Testis (tissue), 3 donors: ENCODE measurements around the gene STAT3. TPM values are rescaled to one million over a fixed set of nuclear protein-coding genes. Genes with fewer than 3 reads are reported as not detected.
A peak's percentile ranks its signal among the peaks of the same experiment; 100 is the strongest.

Experiments
- DNase-seq: peaks from one replicate; pipeline ENCODE4 v3.0.0-alpha.2; 2019
- H3K27ac ChIP-seq, 2 donors: fragments of 200-600 bp; sonication (generic); one replicate each; pipeline ENCODE4 v1.5.1; 2019
- H3K27me3 ChIP-seq: fragments of 200-600 bp; sonication (generic); one replicate; pipeline ENCODE4 v1.5.1; 2019
- H3K36me3 ChIP-seq: fragments of 200-600 bp; sonication (generic); one replicate; pipeline ENCODE4 v1.5.1; 2017; ENCODE audit warnings: low read depth; ENCODE audit errors: missing control alignments
- H3K4me1 ChIP-seq: fragments of 200-600 bp; sonication (generic); one replicate; pipeline ENCODE4 v1.5.1; 2019
- H3K4me3 ChIP-seq, 2 donors: fragments of 200-600 bp; sonication (generic); one replicate each; pipeline ENCODE4 v1.5.1; 2017 to 2019
- H3K9me3 ChIP-seq: fragments of 200-600 bp; sonication (generic); one replicate; pipeline ENCODE4 v1.5.1; 2017
- POLR2A ChIP-seq: fragments of 450-650 bp; IDR thresholded peaks from one replicate; pipeline ENCODE4 v1.6.1; 2017; ENCODE audit warnings: antibody characterized with exemption, mild to moderate bottlenecking, moderate library complexity
- WGBS, 2 donors: methylation state at CpG; one replicate each; pipeline ENCODE4 v1.1.5; 2018; 5-methylcytosine and 5-hydroxymethylcytosine counted together
- intact Hi-C: fragments of 100-400 bp; cut with DNase I; formaldehyde crosslinking; loops from one replicate; pipeline ENCODE4 v1.15.1; 2023; ENCODE audit warnings: low total_unique reads
- polyA plus RNA-seq: library from polyadenylated mRNA; stranded (reverse); fragments of 350-450 nt; fragmentation: Illumina TruSeq; extraction: RNeasy Lipid Tissue Mini Kit (QIAGEN cat#74804); gene quantifications from one replicate; pipeline ENCODE4 v1.2.3, GENCODE V29; 2014; ENCODE audit warnings: low read depth, low replicate concordance; ENCODE audit not compliant: insufficient read depth
- total RNA-seq, 2 donors: library from RNA; depleted of rRNA; stranded (reverse); fragments of >200 nt; gene quantifications; one replicate each; pipeline ENCODE4 v1.2.3, GENCODE V29; 2016
- TF ChIP-seq, protein P1 (sequence below), 3 experiments: fragments of 450-650 bp in 2 of 3; fragments of 200-600 bp in 1 of 3; sonication (generic) in 1 of 3; IDR thresholded peaks; one replicate each; pipeline ENCODE4 v1.5.1; 2016 to 2019; ENCODE audit warnings: antibody characterized with exemption in 3 of 3, mild to moderate bottlenecking in 2 of 3, moderate library complexity in 1 of 3

STAT3 gene
- total and polyA plus RNA-seq, 3 donors from 2014 or later = 69.5 to 117 (median 107) TPM

DNA sequence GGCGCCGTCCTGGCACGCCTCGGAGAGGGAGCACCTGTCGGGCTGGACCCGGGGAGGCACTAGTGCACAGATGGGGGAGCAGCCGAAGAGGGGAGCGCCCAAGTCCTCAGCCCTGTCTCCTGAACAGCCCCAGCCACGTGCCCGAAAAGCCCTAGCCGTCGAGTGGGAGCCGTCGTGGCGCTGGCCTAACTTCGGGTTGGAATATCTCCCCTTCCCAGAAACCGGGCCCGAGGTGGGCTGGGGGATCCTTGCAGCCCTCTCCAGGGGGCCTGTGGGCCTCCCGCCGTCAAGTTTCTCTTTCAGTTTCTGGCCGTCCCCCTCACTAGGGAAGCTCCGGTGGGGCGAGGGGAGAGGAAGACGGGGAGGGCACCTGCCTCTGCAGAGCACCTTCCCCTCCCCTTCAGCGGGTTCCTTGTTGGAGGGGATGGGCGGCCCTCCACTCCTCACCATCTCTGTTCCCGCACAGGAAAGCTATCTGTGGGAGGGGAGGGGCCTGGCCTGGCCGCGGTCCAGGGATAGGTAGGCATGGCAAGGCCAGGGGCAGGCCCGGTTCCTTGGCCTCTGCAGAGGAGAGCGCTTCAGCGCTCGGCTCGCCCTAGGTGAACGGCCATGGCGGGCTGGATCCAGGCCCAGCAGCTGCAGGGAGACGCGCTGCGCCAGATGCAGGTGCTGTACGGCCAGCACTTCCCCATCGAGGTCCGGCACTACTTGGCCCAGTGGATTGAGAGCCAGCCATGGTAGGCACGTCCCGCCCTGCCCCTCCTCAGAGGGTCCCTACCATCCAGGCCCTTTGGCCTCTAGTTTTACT lies 99.2 kb downstream of the STAT3 start:
- H3K36me3 ChIP-seq = no peaks in the 10 kb centered on the region
- 15 to 29% methylated on average over 8 to 39 of the region's 44 CpGs for WGBS, 2 donors
- intact Hi-C loops = no loop called here
- H3K9me3 ChIP-seq = no peaks in the 10 kb centered on the region
- H3K27me3 ChIP-seq = no peaks in the 10 kb centered on the region
- peak overlapping the region; percentile 65 to 69 for H3K4me3 ChIP-seq
- H3K4me1 ChIP-seq = peaks cover 19% of the 10 kb centered on the region
- DNase-seq = peak; percentile 52
- peak overlapping the region; percentile 77 to 91 for H3K27ac ChIP-seq
- no peak for TF ChIP-seq POLR2A
- TF ChIP-seq, protein P1, sequence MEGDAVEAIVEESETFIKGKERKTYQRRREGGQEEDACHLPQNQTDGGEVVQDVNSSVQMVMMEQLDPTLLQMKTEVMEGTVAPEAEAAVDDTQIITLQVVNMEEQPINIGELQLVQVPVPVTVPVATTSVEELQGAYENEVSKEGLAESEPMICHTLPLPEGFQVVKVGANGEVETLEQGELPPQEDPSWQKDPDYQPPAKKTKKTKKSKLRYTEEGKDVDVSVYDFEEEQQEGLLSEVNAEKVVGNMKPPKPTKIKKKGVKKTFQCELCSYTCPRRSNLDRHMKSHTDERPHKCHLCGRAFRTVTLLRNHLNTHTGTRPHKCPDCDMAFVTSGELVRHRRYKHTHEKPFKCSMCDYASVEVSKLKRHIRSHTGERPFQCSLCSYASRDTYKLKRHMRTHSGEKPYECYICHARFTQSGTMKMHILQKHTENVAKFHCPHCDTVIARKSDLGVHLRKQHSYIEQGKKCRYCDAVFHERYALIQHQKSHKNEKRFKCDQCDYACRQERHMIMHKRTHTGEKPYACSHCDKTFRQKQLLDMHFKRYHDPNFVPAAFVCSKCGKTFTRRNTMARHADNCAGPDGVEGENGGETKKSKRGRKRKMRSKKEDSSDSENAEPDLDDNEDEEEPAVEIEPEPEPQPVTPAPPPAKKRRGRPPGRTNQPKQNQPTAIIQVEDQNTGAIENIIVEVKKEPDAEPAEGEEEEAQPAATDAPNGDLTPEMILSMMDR (IDR thresholded peaks at IDR 0.05) = no peak

DNA sequence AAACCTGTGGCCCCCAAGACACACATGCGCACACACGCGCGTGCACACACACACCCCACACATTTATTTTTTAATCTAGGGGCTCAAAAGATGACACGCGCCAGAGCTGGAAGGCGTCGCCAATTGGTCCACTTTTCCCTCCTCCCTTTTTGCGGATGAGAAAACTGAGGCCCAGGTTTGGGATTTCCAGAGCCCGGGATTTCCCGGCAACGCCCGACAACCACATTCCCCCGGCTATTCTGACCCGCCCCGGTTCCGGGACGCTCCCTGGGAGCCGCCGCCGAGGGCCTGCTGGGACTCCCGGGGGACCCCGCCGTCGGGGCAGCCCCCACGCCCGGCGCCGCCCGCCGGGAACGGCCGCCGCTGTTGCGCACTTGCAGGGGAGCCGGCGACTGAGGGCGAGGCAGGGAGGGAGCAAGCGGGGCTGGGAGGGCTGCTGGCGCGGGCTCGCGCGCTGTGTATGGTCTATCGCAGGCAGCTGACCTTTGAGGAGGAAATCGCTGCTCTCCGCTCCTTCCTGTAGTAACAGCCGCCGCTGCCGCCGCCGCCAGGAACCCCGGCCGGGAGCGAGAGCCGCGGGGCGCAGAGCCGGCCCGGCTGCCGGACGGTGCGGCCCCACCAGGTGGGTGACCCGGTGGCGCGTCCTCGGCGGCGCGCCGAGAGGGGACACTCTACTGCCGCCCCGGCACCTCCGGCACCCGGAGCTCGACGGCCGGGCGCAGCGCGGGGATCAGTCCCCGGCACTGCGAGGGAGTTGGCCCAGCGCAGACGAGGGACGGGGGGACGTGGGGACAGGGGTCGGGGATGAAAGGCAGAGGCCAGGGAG lies 100.1 kb downstream of the STAT3 start, which contains the start of gene STAT5A:
Gene STAT5A (plus strand): TSS at position 522 of the 826 bp plus-strand sequence. CDS start 914 bp downstream, outside the sequence.
- TF ChIP-seq, protein P1 (IDR thresholded peaks at IDR 0.05) = no peak
- TF ChIP-seq POLR2A = peak; percentile 35
- 2 to 4% methylated on average over 40 to 85 of the region's 88 CpGs for WGBS, 2 donors
- Histone ChIP-seq H3K4me1 (peaks cover 16% of the 10 kb centered on the region), H3K9me3 (no peaks in the 10 kb centered on the region), H3K27me3 (no peaks in the 10 kb centered on the region), H3K36me3 (no peaks in the 10 kb centered on the region), H3K4me3 (peak within 1 kb of the TSS; percentile 65 to 69), H3K27ac (peak within 1 kb of the TSS; percentile 85 to 91)
- DNase-seq = peak; percentile 91
- intact Hi-C loops = no loop called here

DNA sequence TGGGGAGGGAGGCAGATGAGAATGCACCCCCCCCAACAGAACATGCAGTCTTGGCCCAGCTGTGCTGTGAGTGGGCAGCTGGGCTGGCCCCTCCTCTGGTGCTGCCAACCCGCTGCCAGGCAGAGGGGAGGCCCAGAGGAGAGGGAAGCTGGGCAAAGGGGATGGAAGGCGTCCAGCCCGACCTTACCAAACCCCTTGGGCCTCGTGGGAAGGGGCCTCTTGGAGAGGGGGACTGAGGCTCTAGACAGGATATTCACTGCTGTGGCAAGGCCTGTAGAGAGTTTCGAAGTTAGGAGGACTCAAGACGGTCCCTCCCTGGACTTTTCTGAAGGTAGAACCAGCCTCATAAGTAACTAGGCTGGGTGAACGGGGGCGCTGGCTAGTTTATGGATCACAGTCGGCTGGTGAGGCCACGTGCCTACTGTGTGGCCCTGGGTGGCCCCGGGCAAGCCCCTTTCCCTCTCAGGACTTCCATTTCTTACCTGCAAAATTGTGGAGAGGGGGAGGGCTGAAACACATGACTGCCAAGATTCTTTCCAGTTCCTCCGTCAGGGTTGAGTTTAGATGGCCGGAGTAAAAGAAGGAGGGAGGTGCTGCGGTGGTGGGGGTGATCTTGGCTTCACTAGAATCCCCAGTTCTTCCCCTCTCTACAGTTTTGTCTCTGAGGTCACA lies 100.8 kb downstream of the STAT3 start:
- TF ChIP-seq POLR2A = no peak
- TF ChIP-seq, protein P1 (IDR thresholded peaks at IDR 0.05) = no peak
- Histone ChIP-seq H3K4me1 (peaks cover 16% of the 10 kb centered on the region), H3K27me3 (no peaks in the 10 kb centered on the region), H3K4me3 (peak overlapping the region; percentile 65 to 69), H3K36me3 (no peaks in the 10 kb centered on the region), H3K27ac (peak overlapping the region; percentile 85 to 91), H3K9me3 (no peaks in the 10 kb centered on the region)
- intact Hi-C loops = no loop called here
- peak; percentile 57 for DNase-seq
- WGBS, 2 donors = 5 to 18% methylated on average over 10 to 14 of the region's 14 CpGs

DNA sequence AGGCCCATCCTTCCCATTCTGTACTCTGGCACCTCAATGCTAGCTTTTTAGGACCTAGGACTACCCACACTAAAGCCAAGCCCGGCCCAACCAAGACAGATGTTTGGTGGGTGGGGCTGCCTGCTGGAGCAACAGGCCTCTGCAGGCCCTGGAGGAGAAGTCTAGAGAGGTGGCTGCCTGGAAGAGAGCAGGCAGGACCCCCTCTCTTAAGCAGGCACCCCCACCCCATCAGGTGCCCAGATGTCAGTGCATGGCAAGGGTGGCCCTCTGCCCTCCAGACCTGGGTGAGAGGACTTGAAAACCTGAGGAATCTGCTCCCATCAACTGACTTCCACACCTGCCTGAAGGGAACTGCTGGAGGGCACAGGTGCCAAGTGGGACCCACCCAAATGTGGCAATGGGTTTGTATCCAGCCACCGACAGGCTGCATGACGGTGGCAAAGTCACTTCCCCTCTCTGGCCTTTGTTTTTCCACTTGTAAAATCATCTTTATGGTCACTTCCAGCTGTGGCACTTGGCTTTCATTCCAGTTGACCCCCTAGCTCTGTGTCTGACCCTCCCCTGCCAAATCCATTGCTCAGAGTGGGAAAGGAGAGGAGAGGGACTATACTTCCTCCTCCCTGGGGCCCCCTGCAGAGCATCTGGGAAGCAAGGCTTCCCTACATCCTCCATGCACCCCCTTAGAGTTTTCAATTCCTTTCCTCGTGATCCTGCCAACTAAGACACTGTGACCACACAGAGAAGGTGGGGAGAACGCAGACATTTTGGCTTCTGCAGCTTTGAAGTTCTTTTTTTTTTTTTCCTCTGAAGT lies 101.6 kb downstream of the STAT3 start:
- intact Hi-C loops = no loop called here
- peaks cover 12% of the 10 kb centered on the region for H3K4me1 ChIP-seq
- no peaks in the 10 kb centered on the region for H3K27me3 ChIP-seq
- H3K9me3 ChIP-seq = no peaks in the 10 kb centered on the region
- no peaks in the 10 kb centered on the region for H3K36me3 ChIP-seq
- no peak overlapping the region for H3K4me3 ChIP-seq
- peak; percentile 58 for DNase-seq
- peak overlapping the region; percentile 85 to 91 for H3K27ac ChIP-seq
- WGBS, 2 donors = 42 to 52% methylated on average over 5 of the region's 5 CpGs
- TF ChIP-seq, protein P1 (IDR thresholded peaks at IDR 0.05) = no peak
- TF ChIP-seq POLR2A = no peak
